Measurements from ENCODE around the gene MDFI. TPM values are rescaled to one million over a fixed set of nuclear protein-coding genes. Genes with fewer than 3 reads are reported as not detected.

MDFI gene
- total and polyA plus RNA-seq, 8 donors, result 0.46 to 7.4 (median 2.2) TPM

- DNase-seq (no peak), ATAC-seq (peak in 1 of 4 donors; percentile 9)
- intact Hi-C loops (cut with DNase I), result no loop called here
Measured at GRCh38 chr6:41694815-41695526, 56.7 kb downstream of the MDFI start.

GRCh38 chr6:41695825-41696224, 57.6 kb downstream of the MDFI start:
- no peak for TF ChIP-seq CTCF (IDR thresholded peaks at IDR 0.05)
- FAIRE-seq, result no peak
- no peaks in the 10 kb centered on the region for H3K36me3 ChIP-seq
- intact Hi-C loops (cut with DNase I), result no loop called here
- no peaks in the 10 kb centered on the region for H3K27me3 ChIP-seq
- DNase-seq, result no peak
- 86 to 90% methylated on average over 6 of the region's 6 CpGs for WGBS, 2 donors
- H3K9me3 ChIP-seq, result no peaks in the 10 kb centered on the region
- no peak overlapping the region for H3K27ac ChIP-seq
- H3K4me3 ChIP-seq, result no peak overlapping the region
- peaks cover 0 to 10% (median 5%) of the 10 kb centered on the region in 3 donors for H3K4me1 ChIP-seq
- no peak for ATAC-seq

More at GRCh38 chr6:41694815-41695526, 56.7 kb downstream of the MDFI start:
- no peak overlapping the region for H3K4me3 ChIP-seq
- H3K27ac ChIP-seq, result no peak overlapping the region
- WGBS, 2 donors, result 87 to 88% methylated on average over 6 of the region's 6 CpGs
- no peak for FAIRE-seq
- H3K9me3 ChIP-seq, result no peaks in the 10 kb centered on the region
- no peak for TF ChIP-seq CTCF (IDR thresholded peaks at IDR 0.05)
- H3K27me3 ChIP-seq, result no peaks in the 10 kb centered on the region
- H3K36me3 ChIP-seq, result no peaks in the 10 kb centered on the region
- peaks cover 0 to 10% (median 5%) of the 10 kb centered on the region in 3 donors for H3K4me1 ChIP-seq

GRCh38 chr6:41696788-41697187, 58.5 kb downstream of the MDFI start:
- intact Hi-C loops (cut with DNase I), result no loop called here
- FAIRE-seq, result no peak
- Histone ChIP-seq H3K36me3 (no peaks in the 10 kb centered on the region), H3K4me3 (no peak overlapping the region), H3K27ac (no peak overlapping the region), H3K27me3 (no peaks in the 10 kb centered on the region), H3K9me3 (no peaks in the 10 kb centered on the region), H3K4me1 (peaks cover 0 to 10% (median 5%) of the 10 kb centered on the region in 3 donors)
- DNase-seq, result no peak
- WGBS, 2 donors, result 89 to 95% methylated on average over 6 of the region's 6 CpGs
- TF ChIP-seq CTCF (IDR thresholded peaks at IDR 0.05), result no peak
- no peak for ATAC-seq

- H3K27ac ChIP-seq, result peak overlapping the region in 2 of 4 donors; percentile 12 to 33
Measured at GRCh38 chr6:41697861-41698781, 59.9 kb downstream of the MDFI start.

More at GRCh38 chr6:41697861-41698781, 59.9 kb downstream of the MDFI start:
- Histone ChIP-seq H3K9me3 (no peaks in the 10 kb centered on the region), H3K4me3 (no peak overlapping the region), H3K36me3 (no peaks in the 10 kb centered on the region), H3K4me1 (peaks cover 0 to 10% (median 5%) of the 10 kb centered on the region in 3 donors), H3K27me3 (no peaks in the 10 kb centered on the region)
- intact Hi-C loops (cut with DNase I), result no loop called here
- ATAC-seq (peak in 1 of 4 donors; percentile 31), FAIRE-seq (no peak), DNase-seq (no peak)
- no peak for TF ChIP-seq CTCF (IDR thresholded peaks at IDR 0.05)
- 76 to 87% methylated on average over 15 of the region's 15 CpGs for WGBS, 2 donors
